ENCODE results near the gene UBA52.
"Not testable (repeated sequence)": the region's sequence is repeated elsewhere in the genome, so short reads cannot be mapped to it uniquely, and the experiment has no call there.

Gene UBA52

DNA sequence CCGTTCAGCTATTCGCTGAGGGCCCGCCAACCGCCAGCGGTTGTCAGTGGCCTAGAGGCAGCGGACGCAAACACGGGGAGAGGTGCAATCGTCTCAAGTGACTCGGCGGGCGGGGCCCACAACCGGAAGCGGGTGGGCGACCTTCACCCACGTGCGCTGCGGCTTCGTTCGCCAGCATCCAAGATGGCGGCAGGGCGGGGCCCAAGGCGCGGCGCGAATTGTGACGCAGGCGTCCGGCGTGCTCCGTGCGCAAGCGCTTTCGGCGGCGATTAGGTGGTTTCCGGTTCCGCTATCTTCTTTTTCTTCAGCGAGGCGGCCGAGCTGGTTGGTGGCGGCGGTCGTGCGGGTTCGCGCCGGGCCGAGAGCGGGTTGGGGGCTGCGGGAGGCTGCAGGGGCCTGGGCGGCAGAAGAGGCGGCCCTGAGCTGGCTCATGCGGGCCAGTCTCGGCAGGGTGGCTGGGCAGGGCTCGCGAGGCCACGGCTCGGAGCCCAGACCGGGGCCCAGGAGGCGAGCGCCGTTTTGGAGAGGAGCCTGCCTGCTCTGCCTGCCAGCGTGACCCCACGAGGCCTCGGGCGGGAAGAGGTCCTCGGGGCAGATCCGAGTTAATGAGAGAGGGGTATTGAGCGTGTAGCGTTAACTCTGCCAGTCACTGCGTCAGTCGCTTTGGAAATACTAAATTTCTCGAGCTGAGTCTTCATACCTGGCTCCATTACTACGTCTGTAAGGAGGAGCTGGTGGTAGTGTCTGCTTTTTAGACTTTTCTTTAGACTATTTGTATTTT is at the start of gene UBA52:
TSS of gene UBA52 (plus strand) at position 294 of the 781 bp plus-strand sequence. CDS start 1,444 bp downstream, outside the sequence.
- DNase-seq (ENCODE audit: low read depth), result peak; percentile 79

DNA sequence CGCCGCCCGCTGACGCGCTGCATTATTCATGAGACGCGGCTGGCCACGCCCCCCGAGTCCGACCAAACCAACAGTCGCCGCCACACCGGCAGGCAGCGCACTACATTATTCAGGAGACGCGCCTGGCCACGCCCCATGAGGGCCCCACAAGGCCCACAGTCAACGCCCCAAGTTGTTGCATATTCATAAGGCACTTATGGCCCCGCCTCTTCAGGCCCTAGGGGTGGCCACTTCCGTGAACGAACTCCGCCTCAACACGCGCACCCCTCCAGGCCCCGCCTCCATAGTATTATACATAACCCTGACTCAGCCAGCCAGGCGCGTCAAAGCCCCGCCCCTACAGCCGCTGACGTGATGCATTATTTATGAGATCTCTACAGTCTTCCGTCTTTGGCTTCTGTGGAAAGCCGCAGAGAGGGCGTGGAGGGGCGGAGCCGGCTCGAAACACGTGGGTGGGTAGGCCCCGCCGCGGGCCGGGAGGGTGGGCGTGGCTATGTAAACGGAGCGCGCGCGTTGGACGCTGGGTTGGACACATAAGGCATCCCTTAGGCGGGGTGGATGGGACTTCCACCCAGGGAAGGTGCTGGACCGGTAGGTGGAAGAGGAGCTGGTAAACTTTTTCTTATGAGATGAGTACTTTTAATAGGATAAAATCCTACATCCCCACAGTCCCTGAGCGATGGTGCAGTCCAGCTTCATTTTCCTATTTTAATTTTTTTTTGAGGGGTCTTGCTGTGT is 49.4 kb upstream of the UBA52 start:
- peak; percentile 98 for DNase-seq (ENCODE audit: low read depth)

DNA sequence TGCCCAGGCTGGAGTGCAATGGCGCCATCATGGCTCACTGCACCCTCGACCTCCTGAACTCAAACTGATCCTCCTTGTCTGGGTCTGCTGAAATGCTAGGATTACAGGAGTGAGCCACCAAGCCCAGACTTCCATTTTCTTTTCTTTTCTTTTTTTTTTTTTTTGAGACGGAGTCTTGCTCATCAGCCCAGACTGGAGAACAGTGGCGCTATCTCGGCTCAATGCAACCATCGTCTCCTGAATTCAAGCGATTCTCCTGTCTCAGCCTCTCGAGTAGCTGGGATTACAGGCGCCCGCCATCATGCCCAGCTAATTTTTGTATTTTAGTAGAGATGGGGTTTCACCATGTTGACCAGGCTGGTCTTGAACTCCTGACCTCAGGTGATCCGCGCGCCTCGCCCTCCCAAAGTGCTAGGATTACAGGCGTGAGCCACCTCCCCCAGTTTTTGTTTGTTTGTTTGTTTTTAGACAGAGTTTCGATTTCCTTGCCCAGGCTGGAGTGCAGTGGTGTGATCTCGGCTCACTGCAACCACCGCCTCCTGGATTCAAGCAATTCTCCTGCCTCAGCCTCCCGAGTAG is 48.7 kb upstream of the UBA52 start:
- DNase-seq (ENCODE audit: low read depth), result not testable (repeated sequence)

DNA sequence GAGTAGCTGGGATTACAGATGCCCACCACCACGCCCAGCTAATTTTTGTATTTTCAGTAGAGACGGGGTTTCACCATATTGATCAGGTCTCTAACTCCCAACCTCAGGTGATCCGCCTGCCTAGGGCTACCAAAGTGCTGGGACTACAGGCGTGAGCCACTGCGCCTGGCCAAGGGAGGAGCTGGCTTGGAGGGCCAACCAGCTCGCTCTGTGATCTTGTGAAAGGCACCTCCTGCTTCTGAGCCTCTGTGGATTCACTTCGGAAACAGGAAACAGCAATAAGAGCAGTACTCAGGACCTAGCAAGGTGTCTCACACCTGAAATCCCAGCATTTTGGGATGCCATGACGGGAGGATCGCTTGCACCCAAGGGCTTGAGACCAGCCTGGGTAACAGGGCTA is 47.8 kb upstream of the UBA52 start:
- DNase-seq (ENCODE audit: low read depth), result no peak

GRCh38 chr19:18526316-18526715 is 45.3 kb upstream of the UBA52 start:
- DNase-seq (ENCODE audit: low read depth), result no peak

- no peak for DNase-seq (ENCODE audit: low read depth)
These were observed 41.9 kb upstream of the UBA52 start for GRCh38 chr19:18529782-18530181.

DNA sequence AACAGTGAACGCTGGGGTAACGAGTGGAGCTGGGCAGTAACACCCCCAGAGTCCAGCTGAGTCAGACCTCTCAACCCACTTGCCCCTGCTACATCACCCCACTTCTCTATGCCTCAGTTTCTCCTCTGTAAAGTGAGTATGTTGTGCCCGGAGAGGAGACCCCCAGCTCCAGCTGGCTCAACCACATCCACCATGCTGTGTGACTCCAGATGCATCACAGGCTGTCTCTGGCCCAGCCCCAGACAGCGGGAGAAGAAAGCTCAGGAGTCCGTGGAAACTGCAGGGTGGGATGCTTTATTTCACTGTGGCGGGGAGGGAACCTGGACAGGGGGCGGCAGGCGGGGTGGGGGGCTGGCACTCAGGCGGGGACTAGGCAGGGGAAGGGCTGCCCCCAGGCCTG is 40.2 kb upstream of the UBA52 start:
- DNase-seq (ENCODE audit: low read depth), result no peak

DNA sequence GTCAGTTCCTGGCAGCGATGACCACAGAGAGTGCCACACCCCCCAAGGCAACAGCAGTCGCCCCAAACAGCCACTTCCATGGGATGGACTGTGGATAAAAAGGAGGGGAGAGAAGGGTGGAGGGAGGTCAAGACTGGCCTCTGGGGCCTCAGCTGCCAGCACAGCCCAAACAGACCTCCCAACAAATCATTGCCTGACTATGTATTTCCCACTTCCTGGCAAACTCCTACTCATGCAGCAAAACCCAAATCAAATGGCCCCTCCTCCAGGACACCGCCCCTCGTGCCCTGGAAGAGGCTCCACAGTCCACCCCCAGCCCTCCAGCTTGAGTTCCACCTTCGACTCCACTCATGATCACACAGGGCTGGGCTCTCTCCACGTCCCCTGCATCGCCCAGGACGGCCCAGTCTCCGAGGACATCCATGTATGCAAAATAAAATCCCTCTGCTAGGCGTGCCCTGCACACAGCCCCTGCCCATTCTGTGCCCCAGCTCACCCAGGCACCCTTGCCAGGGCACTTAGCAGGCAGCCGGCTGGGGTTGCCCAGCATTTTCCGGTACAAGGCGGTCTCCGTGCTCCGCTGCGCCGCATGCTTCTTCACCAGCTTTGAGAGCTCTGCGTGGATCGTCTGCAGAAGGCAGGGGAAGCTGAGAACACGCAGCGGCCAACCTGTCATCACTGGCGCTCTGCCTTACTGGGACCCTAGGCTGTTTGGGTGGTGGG is 39.3 kb upstream of the UBA52 start:
- DNase-seq (ENCODE audit: low read depth), result no peak

GRCh38 chr19:18533058-18533457 is 38.6 kb upstream of the UBA52 start:
- DNase-seq (ENCODE audit: low read depth), result no peak

- no peak for DNase-seq (ENCODE audit: low read depth)
These were observed 35.2 kb upstream of the UBA52 start for GRCh38 chr19:18536475-18536874.

DNA sequence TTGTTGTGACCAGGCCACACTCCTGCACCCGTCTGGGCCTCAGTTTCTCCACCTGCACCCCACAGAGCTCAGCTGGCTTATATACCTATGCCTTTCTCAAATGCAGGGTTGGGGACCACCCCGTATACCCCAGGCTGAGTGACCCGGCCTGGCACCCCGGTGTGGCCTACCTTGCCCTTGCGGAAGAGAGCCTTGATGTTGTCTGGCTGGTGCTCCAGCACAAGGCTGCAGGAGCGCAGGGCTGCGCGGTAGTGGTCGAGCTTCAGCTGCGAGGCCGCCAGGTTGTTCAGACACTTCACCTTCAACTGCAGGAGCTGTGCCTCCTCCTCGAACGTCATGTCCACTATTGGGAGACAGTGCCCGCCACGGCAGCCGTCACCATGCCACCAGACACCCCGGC is 34.2 kb upstream of the UBA52 start:
- no peak for DNase-seq (ENCODE audit: low read depth)

DNA sequence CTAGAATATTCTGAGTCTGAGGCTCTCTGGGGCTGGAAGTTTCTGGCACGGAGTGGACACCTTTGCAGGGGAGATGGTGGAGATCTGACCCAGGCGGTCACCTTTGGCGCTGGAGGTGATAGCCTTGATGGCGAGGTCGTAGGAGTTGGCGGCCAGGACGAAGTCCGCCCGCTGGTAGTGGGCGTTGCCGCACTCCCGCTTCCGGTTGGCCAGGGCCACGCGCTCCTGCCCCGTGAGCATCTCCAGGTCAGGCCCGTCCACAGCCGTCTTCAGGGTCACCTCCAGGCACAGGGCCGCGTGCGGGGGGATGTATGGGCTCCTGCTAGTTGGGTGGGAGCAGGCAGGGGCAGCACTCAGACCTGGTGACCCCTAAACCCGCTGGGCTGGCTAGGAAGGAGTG is 33.5 kb upstream of the UBA52 start:
- DNase-seq (ENCODE audit: low read depth), result no peak

- DNase-seq (ENCODE audit: low read depth), result no peak
These were observed 32.3 kb upstream of the UBA52 start for GRCh38 chr19:18539372-18539771.

GRCh38 chr19:18540200-18540599 is 31.5 kb upstream of the UBA52 start:
- not testable (repeated sequence) for DNase-seq (ENCODE audit: low read depth)

DNA sequence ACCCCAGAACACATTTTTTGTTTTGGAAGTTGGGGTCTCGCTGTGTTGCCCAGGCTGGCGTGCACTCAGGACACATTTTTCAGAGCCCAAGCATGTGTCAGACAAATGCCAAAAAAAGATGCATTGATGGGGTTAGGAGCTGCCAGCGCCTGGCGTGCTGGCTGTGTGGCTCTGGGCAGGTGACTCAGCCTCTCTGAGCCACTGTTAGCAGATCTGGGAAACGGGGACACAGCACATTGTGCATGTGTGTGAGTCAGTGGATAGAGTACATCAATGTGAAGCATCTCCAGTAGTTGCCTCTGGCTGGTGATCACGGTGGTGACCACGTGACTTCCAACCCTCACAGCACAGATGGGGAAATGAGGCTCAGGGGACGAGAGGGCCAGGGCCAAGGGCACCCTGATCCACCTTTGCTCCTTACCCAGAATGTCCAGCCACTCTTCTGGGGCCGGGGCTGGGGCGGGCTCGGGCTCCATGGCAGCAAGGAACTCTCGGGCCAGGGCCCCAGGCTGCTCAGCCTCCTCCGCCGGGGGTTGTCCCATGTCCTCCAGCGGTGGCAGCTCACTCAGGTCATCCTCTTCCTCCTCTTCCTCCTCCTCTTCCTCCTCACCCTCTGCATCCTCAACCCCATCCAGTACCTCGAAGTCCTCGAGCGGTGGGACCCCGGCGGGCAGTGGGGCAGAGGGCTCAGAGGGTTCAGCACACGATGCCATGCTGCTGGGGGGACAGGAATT is 30.2 kb upstream of the UBA52 start:
- DNase-seq (ENCODE audit: low read depth), result no peak

DNA sequence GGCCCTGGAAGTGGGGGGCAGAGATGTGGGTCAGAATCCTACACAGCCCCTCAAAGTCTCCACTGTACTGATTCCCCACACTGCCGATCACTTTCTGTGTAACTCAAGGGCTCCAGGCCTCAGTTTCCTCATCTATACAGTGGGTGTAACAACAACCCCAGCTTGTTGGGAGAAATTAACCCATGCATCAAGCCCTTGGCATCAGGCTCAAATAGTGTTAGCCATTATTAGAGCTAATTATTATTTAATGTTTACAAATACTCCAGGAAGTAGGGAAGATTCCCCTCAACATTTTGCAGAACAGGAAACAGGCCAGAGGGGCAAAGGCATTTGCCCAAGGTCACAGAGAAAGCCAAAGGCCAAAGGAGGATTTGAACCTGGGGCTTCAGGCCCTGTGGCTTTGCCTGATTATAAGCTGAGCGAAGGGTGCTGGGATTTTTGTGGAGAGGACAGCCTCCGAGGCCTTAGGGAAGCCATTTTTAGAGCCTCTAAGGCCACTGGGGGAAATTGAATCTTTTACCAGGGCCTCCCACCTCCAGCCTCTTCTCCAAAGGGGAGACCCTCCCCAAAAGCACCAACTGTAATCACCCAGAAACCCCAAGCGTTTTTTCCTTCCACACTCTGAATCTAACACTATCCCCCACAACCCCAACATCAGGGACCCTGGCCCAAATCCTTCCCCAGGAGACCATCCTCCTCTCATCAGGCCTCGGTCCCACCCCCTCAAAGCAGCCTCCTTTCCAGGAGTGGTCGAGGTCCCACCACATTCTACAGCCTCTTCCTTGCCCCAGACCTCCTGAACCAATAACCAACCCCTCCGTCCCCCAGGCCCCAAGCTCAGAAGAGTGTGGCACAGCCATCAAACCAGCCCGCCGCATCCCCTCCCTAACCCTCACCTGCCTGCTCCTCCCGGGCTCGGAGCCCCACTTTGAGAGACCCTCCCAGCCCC is 29.4 kb upstream of the UBA52 start:
- no peak for DNase-seq (ENCODE audit: low read depth)

- peak; percentile 40 for DNase-seq (ENCODE audit: low read depth)
These were observed 28.5 kb upstream of the UBA52 start, which contains the start of gene FKBP8 for GRCh38 chr19:18542941-18543813. FKBP8 (minus strand) TSS chr19:18543573; CDS start chr19:18541970, 1,603 bp downstream.

DNA sequence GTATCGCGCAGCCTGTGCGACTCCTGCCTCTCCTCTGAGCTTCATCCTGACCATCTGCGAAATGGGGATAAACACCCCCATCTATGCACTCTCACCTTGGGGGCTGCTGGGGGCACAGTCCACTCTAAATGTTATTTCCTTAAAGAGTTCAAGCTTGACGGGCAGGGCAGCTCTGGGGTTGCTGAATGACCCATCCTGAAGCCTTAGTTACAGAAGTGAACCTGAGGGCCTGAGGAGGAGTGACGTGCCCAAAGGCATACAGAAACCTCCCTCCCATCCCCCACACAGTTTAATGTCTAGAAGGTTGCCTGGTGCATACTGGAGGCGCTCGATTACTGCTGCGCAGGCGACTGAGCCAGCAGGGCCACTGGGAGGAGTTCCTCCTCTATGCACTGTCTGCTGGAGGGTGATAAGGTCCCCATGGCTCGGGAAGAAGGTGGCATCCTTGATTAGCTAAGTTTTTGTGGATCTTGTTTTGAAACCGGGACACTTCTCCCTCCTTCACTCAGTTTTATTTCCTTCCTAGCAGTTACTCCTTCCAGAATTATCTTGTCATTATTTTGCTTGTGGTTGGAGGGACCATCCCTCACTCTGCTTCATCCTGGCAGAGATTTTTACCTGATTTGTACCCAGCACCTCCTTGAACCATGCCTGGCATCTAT is 27.7 kb upstream of the UBA52 start:
- no peak for DNase-seq (ENCODE audit: low read depth)

GRCh38 chr19:18551631-18552030 is 20.0 kb upstream of the UBA52 start:
- no peak for DNase-seq (ENCODE audit: low read depth)

Measured in HS-27A (cell line).